Measurements from ENCODE around the gene SAMD4B. TPM values are rescaled to one million over a fixed set of nuclear protein-coding genes. Genes with fewer than 3 reads are reported as not detected.

SAMD4B gene
- total and polyA plus RNA-seq, 10 of the 15 experiments (the other 5 are each of a cell fraction or from before 2014, with no cell fraction given) = 2.4 to 43.3 (median 23.9) TPM

DNA sequence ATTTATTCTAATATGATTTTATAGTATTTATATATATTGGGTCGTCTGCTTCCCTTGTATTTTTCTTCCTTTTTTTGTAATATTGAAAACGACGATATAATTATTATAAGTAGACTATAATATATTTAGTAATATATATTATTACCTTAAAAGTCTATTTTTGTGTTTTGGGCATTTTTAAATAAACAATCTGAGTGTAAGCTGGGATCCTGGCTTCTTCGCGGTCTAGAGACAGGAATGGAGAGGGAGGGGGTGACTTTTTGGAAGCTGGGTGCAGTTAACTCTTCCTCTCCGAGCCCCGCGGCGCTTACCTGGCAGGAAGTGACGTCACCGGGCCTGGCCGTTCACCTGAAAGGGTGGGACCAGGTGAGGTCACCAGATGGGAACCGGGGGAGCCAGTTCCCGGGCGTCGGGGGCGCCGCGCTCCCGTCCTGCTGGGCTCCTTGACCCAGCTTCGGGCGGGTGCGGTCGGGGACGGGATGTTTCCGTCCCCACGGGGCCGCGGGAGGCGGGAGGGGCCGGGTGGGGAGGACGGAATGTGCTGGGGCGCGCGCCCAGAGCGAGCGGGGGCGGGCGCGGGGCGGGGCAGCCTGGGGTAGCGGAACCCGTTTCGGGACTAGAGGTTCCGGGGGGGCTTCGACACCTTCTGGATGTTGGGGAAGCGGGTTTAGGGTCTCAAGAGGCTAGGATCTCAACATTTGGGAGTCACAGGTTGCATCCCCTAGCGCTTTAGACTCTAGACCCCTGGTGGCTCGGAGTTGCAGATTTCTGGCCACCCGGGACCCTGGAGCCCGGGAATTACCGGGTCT is 67.2 kb downstream of the SAMD4B start:
- RAD21 ChIA-PET (ENCODE audit: unreplicated experiment) = interaction anchor here (0.6 to 4.5 kb wide), 2 partner anchors 12 to 460 kb away, joined by 5 to 37 read pairs; no protein-coding TSS in a partner anchor
- H3K9ac ChIP-seq (ENCODE audit: control insufficient read depth, insufficient read depth, low read length) = peak overlapping the region; percentile 80
- DNase-seq (ENCODE audit: low read depth, low spot score) (no peak), FAIRE-seq (no peak), ATAC-seq (peak; percentile 5)
- intact Hi-C loops (cut with micrococcal nuclease; ENCODE audit: unreplicated experiment) (loop anchor here (5.0 to 10.0 kb wide), 4 partner anchors 125 to 435 kb away; partner anchors contain the start of genes EID2B, FBXO17 and FBXO27), in situ Hi-C loops (cut with MboI) (loop anchor here (5.0 kb wide), 1 partner anchor 287 kb away; no protein-coding TSS in a partner anchor)
- peaks cover 2 to 6% of the 10 kb centered on the region in 2 experiments; a peak in 2 of 4 replicates for H3K36me3 ChIP-seq (ENCODE audit: control insufficient read depth in 2 of 2, insufficient read depth in 2 of 2, low read length in 1 of 2)
- H3K27ac ChIP-seq (ENCODE audit: control insufficient read depth, insufficient read depth) = peak overlapping the region; percentile 100
- H3K4me3 ChIP-seq = peak overlapping the region; percentile 67; the same call in 1 of the 2 replicates
- peaks cover 68% of the 10 kb centered on the region for H3K79me2 ChIP-seq (ENCODE audit: control insufficient read depth, insufficient read depth, low read length)
- no peaks in the 10 kb centered on the region for H3K27me3 ChIP-seq (replicated peaks in 1 of 2; ENCODE audit: control insufficient read depth in 2 of 2, insufficient read depth in 2 of 2, low read length in 1 of 2)
- CTCF ChIA-PET = interaction anchor here (1.1 to 1.2 kb wide), 2 partner anchors 8 to 11 kb away, joined by 4 read pairs; no protein-coding TSS in a partner anchor
- peak overlapping the region; percentile 38; the same call in 1 of the 2 replicates for H2AFZ ChIP-seq (ENCODE audit: control insufficient read depth, low read depth, low read length)
- H4K20me1 ChIP-seq (ENCODE audit: control insufficient read depth, insufficient read depth) = no peaks in the 10 kb centered on the region
- SMC1A ChIA-PET (ENCODE audit: uncharacterized antibody, unreplicated experiment) = interaction anchor here (3.0 kb wide), 1 partner anchor 11 kb away, joined by 18 read pairs; no protein-coding TSS in a partner anchor
- POLR2A ChIA-PET = interaction anchor here (2.4 to 3.9 kb wide), 2 partner anchors 12 to 18 kb away, joined by 9 to 39 read pairs; partner anchors contain the start of genes MED29 and PAF1
- no peaks in the 10 kb centered on the region for H3K9me3 ChIP-seq (replicated peaks; ENCODE audit: control insufficient read depth, insufficient read depth, low read length)
- TSS peak; percentile 61 for BruUV-seq (replicated peaks)
- H3K4me2 ChIP-seq (ENCODE audit: control insufficient read depth, insufficient read depth) = peak overlapping the region; percentile 83
- WGBS (ENCODE audit: insufficient coverage, insufficient replicate concordance, low lambda C conversion rate, missing lambda C conversion rate) = under 1% methylated on average over 21 of the region's 52 CpGs
- H3K4me1 ChIP-seq (ENCODE audit: control insufficient read depth, insufficient read depth, low read length) = peaks cover 29% of the 10 kb centered on the region
- TF ChIP-seq MYC (IDR thresholded peaks at IDR 0.05; ENCODE audit: insufficient read depth, insufficient read length, insufficient replicate concordance, low read length, severe bottlenecking) = no peak
- TF ChIP-seq SUPT20H (IDR thresholded peaks at IDR 0.05; ENCODE audit: borderline replicate concordance, control insufficient read depth, low read depth, low read length) = no peak
- TF ChIP-seq GABPA (IDR thresholded peaks at IDR 0.05; ENCODE audit: low read depth) = no peak
- TF ChIP-seq RFX5 (IDR thresholded peaks at IDR 0.05; ENCODE audit: low read depth, low read length) = no peak
- TF ChIP-seq HCFC1 (IDR thresholded peaks at IDR 0.05; ENCODE audit: low read length) = no peak
- TF ChIP-seq SKIL (IDR thresholded peaks at IDR 0.05; ENCODE audit: low read depth, poor library complexity, severe bottlenecking) = peak; percentile 17
- no peak for TF ChIP-seq TAF1 (IDR thresholded peaks at IDR 0.05; ENCODE audit: borderline replicate concordance, low read depth, low read length)
- peak in 1 of 2 experiments; percentile 92; a peak in 2 of 3 replicates for TF ChIP-seq EGR1 (IDR thresholded peaks at IDR 0.05; ENCODE audit: borderline replicate concordance in 1 of 2, low read depth in 2 of 2, low read length in 2 of 2)
- TF ChIP-seq ZBED1 (IDR thresholded peaks at IDR 0.05; ENCODE audit: borderline replicate concordance) = no peak
- TF ChIP-seq ZNF24 (IDR thresholded peaks at IDR 0.05) = peak; percentile 34; the same call in 1 of the 2 replicates
- TF ChIP-seq PAX8 (IDR thresholded peaks at IDR 0.05) = no peak
- TF ChIP-seq BHLHE40 (IDR thresholded peaks at IDR 0.05; ENCODE audit: borderline replicate concordance in 1 of 2, low read depth in 2 of 2, low read length in 1 of 2) = peak in 1 of 2 experiments; percentile 55; a peak in 3 of 4 replicates
- peak; percentile 97; the same call in 1 of the 2 replicates for TF ChIP-seq IKZF1 (conservative IDR thresholded peaks at IDR 0.05)
- TF ChIP-seq ZBTB11 (CRISPR knock-in tag; IDR thresholded peaks at IDR 0.05) = no peak; the same call in 1 of the 2 replicates
- TF ChIP-seq TCF7 (IDR thresholded peaks at IDR 0.05; ENCODE audit: borderline replicate concordance) = no peak
